ENCODE data around the gene SRC.

The SRC gene

GRCh38 chr20:37413023-37413334 is 67.0 kb downstream of the SRC start:
- no peak overlapping the region for H3K4me3 Mint-ChIP-seq
- no peaks in the 10 kb centered on the region for H3K4me1 Mint-ChIP-seq
- H3K27ac Mint-ChIP-seq, result no peak overlapping the region
- no peak for TF ChIP-seq CTCF (IDR thresholded peaks at IDR 0.05)
- DNase-seq, result no peak
- no peaks in the 10 kb centered on the region for H3K9me3 Mint-ChIP-seq
- H3K36me3 Mint-ChIP-seq (ENCODE audit: low read depth), result no peaks in the 10 kb centered on the region
- H3K27me3 Mint-ChIP-seq (ENCODE audit: low read depth, poor library complexity), result peaks cover 13% of the 10 kb centered on the region

DNA sequence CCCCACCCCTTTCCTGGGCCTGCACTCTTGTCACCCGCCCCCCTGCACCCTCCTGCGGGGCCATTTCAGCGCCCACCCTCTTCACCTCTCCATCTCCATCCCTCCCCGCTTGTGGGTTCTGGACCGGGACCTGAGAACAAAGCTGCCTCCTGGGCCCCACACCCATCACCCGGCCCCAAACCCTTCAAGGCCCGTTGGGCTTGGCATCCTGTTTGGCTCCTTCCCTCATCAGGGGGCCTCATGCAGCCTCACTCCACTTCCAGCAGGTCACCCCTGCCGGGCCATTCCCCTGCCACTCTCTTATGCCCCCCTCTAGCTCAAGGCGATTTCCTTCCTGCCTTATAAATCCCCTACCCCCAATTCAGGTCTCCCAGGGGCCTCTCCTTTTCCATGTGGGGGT is 67.4 kb downstream of the SRC start:
- Mint-ChIP-seq H3K36me3 (ENCODE audit: low read depth) (no peaks in the 10 kb centered on the region), H3K4me1 (no peaks in the 10 kb centered on the region), H3K4me3 (no peak overlapping the region), H3K27me3 (ENCODE audit: low read depth, poor library complexity) (peaks cover 13% of the 10 kb centered on the region), H3K27ac (no peak overlapping the region), H3K9me3 (no peaks in the 10 kb centered on the region)
- no peak for DNase-seq
- no peak for TF ChIP-seq CTCF (IDR thresholded peaks at IDR 0.05)

GRCh38 chr20:37414224-37415035 is 68.5 kb downstream of the SRC start:
- no peak for DNase-seq
- Mint-ChIP-seq H3K4me1 (no peaks in the 10 kb centered on the region), H3K27ac (no peak overlapping the region), H3K36me3 (ENCODE audit: low read depth) (no peaks in the 10 kb centered on the region), H3K27me3 (ENCODE audit: low read depth, poor library complexity) (peaks cover 5% of the 10 kb centered on the region), H3K4me3 (peak overlapping the region; percentile 67), H3K9me3 (no peaks in the 10 kb centered on the region)
- no peak for TF ChIP-seq CTCF (IDR thresholded peaks at IDR 0.05)

GRCh38 chr20:37415118-37416085 is 69.5 kb downstream of the SRC start:
- no peaks in the 10 kb centered on the region for H3K27me3 Mint-ChIP-seq (ENCODE audit: low read depth, poor library complexity)
- no peak for DNase-seq
- no peaks in the 10 kb centered on the region for H3K4me1 Mint-ChIP-seq
- no peaks in the 10 kb centered on the region for H3K9me3 Mint-ChIP-seq
- H3K27ac Mint-ChIP-seq, result no peak overlapping the region
- no peak for TF ChIP-seq CTCF (IDR thresholded peaks at IDR 0.05)
- no peaks in the 10 kb centered on the region for H3K36me3 Mint-ChIP-seq (ENCODE audit: low read depth)
- H3K4me3 Mint-ChIP-seq, result peak overlapping the region; percentile 67

GRCh38 chr20:37416100-37416847 is 70.3 kb downstream of the SRC start:
- Mint-ChIP-seq H3K4me3 (no peak overlapping the region), H3K4me1 (no peaks in the 10 kb centered on the region), H3K36me3 (ENCODE audit: low read depth) (no peaks in the 10 kb centered on the region), H3K27ac (no peak overlapping the region), H3K27me3 (ENCODE audit: low read depth, poor library complexity) (no peaks in the 10 kb centered on the region), H3K9me3 (no peaks in the 10 kb centered on the region)
- TF ChIP-seq CTCF (IDR thresholded peaks at IDR 0.05), result no peak
- no peak for DNase-seq

Measured in nephron progenitor cell (in vitro differentiated cells).